ENCODE results near the gene DAPK2.

DAPK2 gene

DNA sequence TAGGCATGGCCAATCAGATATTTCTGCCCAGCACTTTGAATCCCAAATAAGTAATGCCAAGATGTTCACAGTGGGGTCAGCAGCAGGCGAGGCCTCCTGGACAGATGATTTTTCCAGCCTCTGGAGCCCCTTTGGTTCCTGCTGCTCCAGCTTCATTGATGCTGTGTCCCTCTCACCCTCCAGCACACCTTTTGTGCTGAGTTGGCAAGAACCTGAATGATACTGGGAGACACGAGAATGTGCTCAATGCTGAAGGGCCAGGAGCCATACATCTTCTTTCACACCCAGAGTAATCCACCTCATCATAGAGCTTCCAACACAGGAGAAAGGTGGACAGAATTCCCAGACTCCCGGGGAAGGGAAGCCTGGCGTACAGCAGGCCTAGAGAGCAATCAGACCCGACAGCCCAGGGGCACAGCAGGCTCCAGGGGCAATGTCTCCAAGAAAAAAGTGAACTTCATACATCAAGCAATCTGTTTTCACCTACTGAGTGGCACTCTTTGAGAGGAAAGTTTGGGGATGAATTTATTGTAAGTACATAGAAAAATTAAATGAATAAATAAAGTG is 6.7 kb upstream of the DAPK2 start:
- Histone ChIP-seq H3K9ac (ENCODE audit: low read length) (no peak overlapping the region), H3F3A (ENCODE audit: insufficient read depth, low read length) (no peaks in the 10 kb centered on the region), H3K36me3 (replicated peaks; ENCODE audit: insufficient read depth, low read length) (no peaks in the 10 kb centered on the region), H3K4me2 (ENCODE audit: low read depth, low read length) (no peak overlapping the region), H3K4me1 (ENCODE audit: low read length) (no peaks in the 10 kb centered on the region), H2AFZ (ENCODE audit: low read length) (no peak overlapping the region), H4K20me1 (ENCODE audit: insufficient read depth, low read length) (no peaks in the 10 kb centered on the region), H3K9me2 (replicated peaks; ENCODE audit: insufficient read depth, low read length) (no peaks in the 10 kb centered on the region), H3K27ac (ENCODE audit: low read length) (no peak overlapping the region), H3K9me3 (replicated peaks; ENCODE audit: insufficient read depth, low read length) (no peaks in the 10 kb centered on the region), H3K27me3 (replicated peaks; ENCODE audit: insufficient read depth, low read length) (no peaks in the 10 kb centered on the region), H3K4me3 (ENCODE audit: low read length) (no peak overlapping the region), H3K79me2 (ENCODE audit: low read length) (no peaks in the 10 kb centered on the region)
- TF ChIP-seq CTCF (IDR thresholded peaks at IDR 0.05; ENCODE audit: low read length) (no peak), EZH2phosphoT487 (IDR thresholded peaks at IDR 0.05; ENCODE audit: low read length) (no peak), EZH2 (optimal IDR thresholded peaks at IDR 0.05; ENCODE audit: low read depth, low read length) (no peak)
- no peak for DNase-seq

GRCh38 chr15:64051407-64052259 is 5.3 kb upstream of the DAPK2 start:
- Histone ChIP-seq H3K27ac (ENCODE audit: low read length) (no peak overlapping the region), H3K4me2 (ENCODE audit: low read depth, low read length) (no peak overlapping the region), H3K4me1 (ENCODE audit: low read length) (no peaks in the 10 kb centered on the region), H3K9me2 (replicated peaks; ENCODE audit: insufficient read depth, low read length) (no peaks in the 10 kb centered on the region), H3K27me3 (replicated peaks; ENCODE audit: insufficient read depth, low read length) (no peaks in the 10 kb centered on the region), H4K20me1 (ENCODE audit: insufficient read depth, low read length) (no peaks in the 10 kb centered on the region), H3K79me2 (ENCODE audit: low read length) (no peaks in the 10 kb centered on the region), H3K9ac (ENCODE audit: low read length) (no peak overlapping the region), H3F3A (ENCODE audit: insufficient read depth, low read length) (no peaks in the 10 kb centered on the region), H3K9me3 (replicated peaks; ENCODE audit: insufficient read depth, low read length) (no peaks in the 10 kb centered on the region), H2AFZ (ENCODE audit: low read length) (no peak overlapping the region), H3K4me3 (ENCODE audit: low read length) (no peak overlapping the region), H3K36me3 (replicated peaks; ENCODE audit: insufficient read depth, low read length) (no peaks in the 10 kb centered on the region)
- no peak for DNase-seq
- no peak for TF ChIP-seq EZH2phosphoT487 (IDR thresholded peaks at IDR 0.05; ENCODE audit: low read length)
- TF ChIP-seq EZH2 (optimal IDR thresholded peaks at IDR 0.05; ENCODE audit: low read depth, low read length), result no peak
- no peak for TF ChIP-seq CTCF (IDR thresholded peaks at IDR 0.05; ENCODE audit: low read length)

GRCh38 chr15:64051093-64051402 is 4.8 kb upstream of the DAPK2 start:
- Histone ChIP-seq H3K9me3 (replicated peaks; ENCODE audit: insufficient read depth, low read length) (no peaks in the 10 kb centered on the region), H2AFZ (ENCODE audit: low read length) (no peak overlapping the region), H3K79me2 (ENCODE audit: low read length) (no peaks in the 10 kb centered on the region), H3F3A (ENCODE audit: insufficient read depth, low read length) (no peaks in the 10 kb centered on the region), H3K36me3 (replicated peaks; ENCODE audit: insufficient read depth, low read length) (no peaks in the 10 kb centered on the region), H3K27ac (ENCODE audit: low read length) (no peak overlapping the region), H3K4me3 (ENCODE audit: low read length) (no peak overlapping the region), H3K9me2 (replicated peaks; ENCODE audit: insufficient read depth, low read length) (no peaks in the 10 kb centered on the region), H3K9ac (ENCODE audit: low read length) (no peak overlapping the region), H3K27me3 (replicated peaks; ENCODE audit: insufficient read depth, low read length) (no peaks in the 10 kb centered on the region), H4K20me1 (ENCODE audit: insufficient read depth, low read length) (no peaks in the 10 kb centered on the region), H3K4me1 (ENCODE audit: low read length) (no peaks in the 10 kb centered on the region), H3K4me2 (ENCODE audit: low read depth, low read length) (no peak overlapping the region)
- no peak for TF ChIP-seq EZH2phosphoT487 (IDR thresholded peaks at IDR 0.05; ENCODE audit: low read length)
- no peak for TF ChIP-seq EZH2 (optimal IDR thresholded peaks at IDR 0.05; ENCODE audit: low read depth, low read length)
- TF ChIP-seq CTCF (IDR thresholded peaks at IDR 0.05; ENCODE audit: low read length), result no peak
- no peak for DNase-seq
